Activated naive CD4-positive, alpha-beta T cell (primary cell): ENCODE results near the gene LRRC37A2.
"Not testable (repeated sequence)": the region's sequence is repeated elsewhere in the genome, so short reads cannot be mapped to it uniquely, and the experiment has no call there.

ENCODE experiments used
- DNase-seq, 4 experiments: peaks; one replicate each; lab custom pipeline; 2025; lab: John Stamatoyannopoulos, UW

LRRC37A2 gene

GRCh38 chr17:46512168-46512567, at the start of gene LRRC37A2:
Gene LRRC37A2, plus strand, starts transcription at chr17:46512468. Its CDS starts 245 bp downstream, at chr17:46512713.
- not testable (repeated sequence) for DNase-seq

GRCh38 chr17:46467618-46468017, 44.6 kb upstream of the LRRC37A2 start:
- DNase-seq, result not testable (repeated sequence)

- not testable (repeated sequence) for DNase-seq
These were observed 37.8 kb upstream of the LRRC37A2 start for GRCh38 chr17:46474489-46474888.

- not testable (repeated sequence) for DNase-seq
These were observed 36.7 kb upstream of the LRRC37A2 start for GRCh38 chr17:46475583-46475982.

- not testable (repeated sequence) for DNase-seq
These were observed 33.4 kb upstream of the LRRC37A2 start for GRCh38 chr17:46478823-46479222.

GRCh38 chr17:46481310-46481709, 31.0 kb upstream of the LRRC37A2 start:
- DNase-seq, result not testable (repeated sequence)

GRCh38 chr17:46492021-46492420, 20.2 kb upstream of the LRRC37A2 start:
- DNase-seq, result not testable (repeated sequence)

- not testable (repeated sequence) for DNase-seq
These were observed 12.7 kb upstream of the LRRC37A2 start for GRCh38 chr17:46499437-46500139.

GRCh38 chr17:46505896-46506295, 6.4 kb upstream of the LRRC37A2 start:
- not testable (repeated sequence) for DNase-seq

GRCh38 chr17:46534716-46535115, 22.4 kb downstream of the LRRC37A2 start:
- not testable (repeated sequence) for DNase-seq

GRCh38 chr17:46548607-46549006, 36.3 kb downstream of the LRRC37A2 start:
- not testable (repeated sequence) for DNase-seq

GRCh38 chr17:46559155-46559554, 46.9 kb downstream of the LRRC37A2 start:
- not testable (repeated sequence) for DNase-seq

GRCh38 chr17:46560048-46560447, 47.8 kb downstream of the LRRC37A2 start:
- DNase-seq, result not testable (repeated sequence)

GRCh38 chr17:46566284-46566683, 54.0 kb downstream of the LRRC37A2 start:
- DNase-seq, result not testable (repeated sequence)

GRCh38 chr17:46566980-46567379, 54.7 kb downstream of the LRRC37A2 start:
- DNase-seq, result not testable (repeated sequence)

- DNase-seq, result not testable (repeated sequence)
These were observed 59.5 kb downstream of the LRRC37A2 start for GRCh38 chr17:46571796-46572195.

- DNase-seq, result not testable (repeated sequence)
These were observed 67.1 kb downstream of the LRRC37A2 start, which contains the start of gene ARL17A for GRCh38 chr17:46579083-46580075. Gene ARL17A, minus strand, starts transcription at chr17:46579691. Its CDS starts 3,369 bp downstream, at chr17:46576322.

GRCh38 chr17:46580082-46580481, 67.8 kb downstream of the LRRC37A2 start:
- not testable (repeated sequence) for DNase-seq

GRCh38 chr17:46585444-46585843, 73.2 kb downstream of the LRRC37A2 start:
- DNase-seq, result not testable (repeated sequence)

GRCh38 chr17:46590157-46591146, 78.2 kb downstream of the LRRC37A2 start, which contains the start of gene NSF:
Gene NSF, plus strand, starts transcription at chr17:46590669. Its CDS starts 107 bp downstream, at chr17:46590776.
- DNase-seq, result not testable (repeated sequence)

GRCh38 chr17:46591332-46591731, 79.1 kb downstream of the LRRC37A2 start:
- DNase-seq, result not testable (repeated sequence)
